ENCODE data around the gene GIMAP2.

Gene GIMAP2

DNA sequence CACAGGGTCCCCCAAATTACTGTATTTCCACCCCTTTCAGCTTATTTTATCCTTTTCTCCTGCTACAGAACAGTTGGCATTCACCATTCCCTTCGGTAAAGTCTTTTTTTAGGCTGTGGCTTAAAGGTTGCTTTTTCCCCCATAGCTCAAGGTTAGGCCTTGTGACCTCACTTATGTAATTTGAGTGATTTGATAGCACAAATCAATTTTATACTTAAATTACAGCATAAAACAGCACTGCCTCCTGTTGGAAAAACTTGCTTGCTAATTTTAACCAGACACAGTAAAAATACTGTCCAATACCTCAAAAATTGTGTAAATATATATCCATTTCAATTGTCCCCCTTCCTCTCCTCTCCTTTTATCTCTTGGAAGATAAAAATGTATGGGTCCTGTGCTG lies 38.0 kb downstream of the GIMAP2 start:
- Histone ChIP-seq H3K27me3 (ENCODE audit: control insufficient read depth, insufficient read depth, low read length) (no peaks in the 10 kb centered on the region), H3K4me3 (ENCODE audit: low read depth, low read length) (no peak overlapping the region), H3K79me2 (no peaks in the 10 kb centered on the region), H3K36me3 (ENCODE audit: control insufficient read depth, insufficient read depth, low read length) (no peaks in the 10 kb centered on the region), H3K9ac (no peak overlapping the region), H3K27ac (no peak overlapping the region), H3K9me3 (ENCODE audit: control insufficient read depth, low read length) (no peaks in the 10 kb centered on the region), H2AFZ (no peak overlapping the region), H3K4me2 (ENCODE audit: low read length) (no peak overlapping the region), H3K4me1 (no peaks in the 10 kb centered on the region)
- TF ChIP-seq, protein P1, sequence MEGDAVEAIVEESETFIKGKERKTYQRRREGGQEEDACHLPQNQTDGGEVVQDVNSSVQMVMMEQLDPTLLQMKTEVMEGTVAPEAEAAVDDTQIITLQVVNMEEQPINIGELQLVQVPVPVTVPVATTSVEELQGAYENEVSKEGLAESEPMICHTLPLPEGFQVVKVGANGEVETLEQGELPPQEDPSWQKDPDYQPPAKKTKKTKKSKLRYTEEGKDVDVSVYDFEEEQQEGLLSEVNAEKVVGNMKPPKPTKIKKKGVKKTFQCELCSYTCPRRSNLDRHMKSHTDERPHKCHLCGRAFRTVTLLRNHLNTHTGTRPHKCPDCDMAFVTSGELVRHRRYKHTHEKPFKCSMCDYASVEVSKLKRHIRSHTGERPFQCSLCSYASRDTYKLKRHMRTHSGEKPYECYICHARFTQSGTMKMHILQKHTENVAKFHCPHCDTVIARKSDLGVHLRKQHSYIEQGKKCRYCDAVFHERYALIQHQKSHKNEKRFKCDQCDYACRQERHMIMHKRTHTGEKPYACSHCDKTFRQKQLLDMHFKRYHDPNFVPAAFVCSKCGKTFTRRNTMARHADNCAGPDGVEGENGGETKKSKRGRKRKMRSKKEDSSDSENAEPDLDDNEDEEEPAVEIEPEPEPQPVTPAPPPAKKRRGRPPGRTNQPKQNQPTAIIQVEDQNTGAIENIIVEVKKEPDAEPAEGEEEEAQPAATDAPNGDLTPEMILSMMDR (IDR thresholded peaks at IDR 0.05), result no peak

- Histone ChIP-seq H3K27ac (no peak overlapping the region), H3K4me2 (ENCODE audit: low read length) (no peak overlapping the region), H3K9ac (no peak overlapping the region)
These were observed 41.9 kb downstream of the GIMAP2 start for GRCh38 chr7:150727381-150727780.

DNA sequence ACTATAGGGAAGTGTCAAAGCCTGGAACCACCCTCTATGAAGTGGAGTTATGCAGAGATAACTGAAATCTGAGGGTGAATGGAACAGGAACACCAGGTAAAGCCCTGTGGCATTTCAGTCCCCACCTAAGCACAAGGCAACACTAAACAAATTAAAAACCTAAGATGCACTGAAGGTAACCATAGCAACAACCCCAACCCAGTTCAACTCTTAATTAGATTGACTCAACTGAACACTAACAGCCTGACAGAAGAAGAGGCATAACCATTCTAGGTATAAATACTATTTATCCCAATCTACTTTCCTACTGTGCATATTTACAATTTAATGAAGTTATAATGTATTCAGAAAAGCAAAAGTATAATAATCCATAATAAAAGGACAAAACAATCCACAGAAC lies 42.5 kb downstream of the GIMAP2 start:
- Histone ChIP-seq H3K36me3 (ENCODE audit: control insufficient read depth, insufficient read depth, low read length) (no peaks in the 10 kb centered on the region), H3K27ac (no peak overlapping the region), H3K9ac (no peak overlapping the region), H3K4me1 (no peaks in the 10 kb centered on the region), H3K4me3 (ENCODE audit: low read depth, low read length) (no peak overlapping the region), H3K4me2 (ENCODE audit: low read length) (no peak overlapping the region), H2AFZ (no peak overlapping the region), H3K9me3 (ENCODE audit: control insufficient read depth, low read length) (no peaks in the 10 kb centered on the region), H3K27me3 (ENCODE audit: control insufficient read depth, insufficient read depth, low read length) (no peaks in the 10 kb centered on the region), H3K79me2 (no peaks in the 10 kb centered on the region)
- TF ChIP-seq, protein P1 (IDR thresholded peaks at IDR 0.05), result no peak

More at GRCh38 chr7:150727381-150727780, 41.9 kb downstream of the GIMAP2 start:
- Histone ChIP-seq H3K79me2 (no peaks in the 10 kb centered on the region), H3K27me3 (ENCODE audit: control insufficient read depth, insufficient read depth, low read length) (no peaks in the 10 kb centered on the region), H3K9me3 (ENCODE audit: control insufficient read depth, low read length) (no peaks in the 10 kb centered on the region), H3K4me3 (ENCODE audit: low read depth, low read length) (no peak overlapping the region), H3K36me3 (ENCODE audit: control insufficient read depth, insufficient read depth, low read length) (no peaks in the 10 kb centered on the region), H3K4me1 (no peaks in the 10 kb centered on the region), H2AFZ (no peak overlapping the region)
- TF ChIP-seq, protein P1 (IDR thresholded peaks at IDR 0.05), result no peak

- Histone ChIP-seq H3K4me2 (ENCODE audit: low read length) (no peak overlapping the region), H3K4me3 (ENCODE audit: low read depth, low read length) (no peak overlapping the region)
- TF ChIP-seq, protein P1 (IDR thresholded peaks at IDR 0.05), result no peak
These were observed 43.1 kb downstream of the GIMAP2 start for GRCh38 chr7:150728609-150729008.

DNA sequence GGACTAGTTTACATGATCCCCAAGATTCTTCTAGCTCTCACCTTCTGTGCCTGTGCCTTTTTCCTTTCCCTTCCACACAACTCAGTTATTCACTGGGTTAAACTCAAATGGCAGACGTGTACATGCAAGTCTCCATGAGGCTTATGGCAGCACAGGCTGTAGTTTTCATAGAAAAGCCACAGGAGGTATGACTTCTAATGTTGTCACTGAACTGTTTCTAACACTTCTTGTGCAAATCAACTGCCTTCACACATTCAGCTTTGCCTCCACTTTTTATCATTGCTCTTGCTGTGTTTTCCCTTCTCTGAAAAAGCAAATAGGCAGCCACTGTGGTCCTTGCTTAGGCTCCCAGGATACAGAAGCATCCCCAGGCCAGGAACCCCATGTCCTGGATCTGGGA lies 46.4 kb downstream of the GIMAP2 start:
- no peaks in the 10 kb centered on the region for H3K36me3 ChIP-seq (ENCODE audit: control insufficient read depth, insufficient read depth, low read length)
- H3K27me3 ChIP-seq (ENCODE audit: control insufficient read depth, insufficient read depth, low read length), result no peaks in the 10 kb centered on the region
- no peaks in the 10 kb centered on the region for H3K79me2 ChIP-seq
- H3K4me2 ChIP-seq (ENCODE audit: low read length), result no peak overlapping the region
- no peak overlapping the region for H3K4me3 ChIP-seq (ENCODE audit: low read depth, low read length)
- no peak overlapping the region for H2AFZ ChIP-seq
- no peak overlapping the region for H3K27ac ChIP-seq
- no peak overlapping the region for H3K9ac ChIP-seq
- H3K9me3 ChIP-seq (ENCODE audit: control insufficient read depth, low read length), result no peaks in the 10 kb centered on the region
- TF ChIP-seq, protein P1 (IDR thresholded peaks at IDR 0.05), result no peak
- H3K4me1 ChIP-seq, result no peaks in the 10 kb centered on the region

More at GRCh38 chr7:150728609-150729008, 43.1 kb downstream of the GIMAP2 start:
- H2AFZ ChIP-seq, result no peak overlapping the region
- no peaks in the 10 kb centered on the region for H3K27me3 ChIP-seq (ENCODE audit: control insufficient read depth, insufficient read depth, low read length)
- H3K36me3 ChIP-seq (ENCODE audit: control insufficient read depth, insufficient read depth, low read length), result no peaks in the 10 kb centered on the region
- no peaks in the 10 kb centered on the region for H3K4me1 ChIP-seq
- H3K9ac ChIP-seq, result no peak overlapping the region
- H3K79me2 ChIP-seq, result no peaks in the 10 kb centered on the region
- H3K9me3 ChIP-seq (ENCODE audit: control insufficient read depth, low read length), result no peaks in the 10 kb centered on the region
- H3K27ac ChIP-seq, result no peak overlapping the region
